Uterus (tissue), 4 donors: ENCODE measurements around the gene GUCA2A. TPM values are rescaled to one million over a fixed set of nuclear protein-coding genes. Genes with fewer than 3 reads are reported as not detected.

Experiments used
- DNase-seq, 2 donors: peaks; one replicate each; pipeline ENCODE4 v3.0.0-alpha.2; 2019 to 2020
- H3K27ac ChIP-seq, 2 donors: fragments of 200-600 bp; sonication (generic); 1 replicate in 1 of 2; 2 replicates in 1 of 2; pipeline ENCODE4 v1.5.1; 2016 to 2018
- H3K27me3 ChIP-seq, 2 donors: fragments of 200-600 bp; sonication (generic); one replicate each; pipeline ENCODE4 v1.5.1; 2018 to 2019; ENCODE audit warnings: control low read depth in 1 of 2
- H3K36me3 ChIP-seq, 2 donors: fragments of 200-600 bp; sonication (generic); one replicate each; pipeline ENCODE4 v1.5.1; 2019; ENCODE audit warnings: control low read depth in 1 of 2
- H3K4me1 ChIP-seq, 2 donors: fragments of 200-600 bp; sonication (generic); one replicate each; pipeline ENCODE4 v1.5.1; 2018 to 2019; ENCODE audit warnings: control low read depth in 1 of 2
- H3K4me3 ChIP-seq, 2 donors: fragments of 200-600 bp; sonication (generic); 1 replicate in 1 of 2; 2 replicates in 1 of 2; pipeline ENCODE4 v1.5.1; 2018 to 2019; ENCODE audit warnings: mild to moderate bottlenecking in 1 of 2
- H3K9me3 ChIP-seq, 2 donors: fragments of 200-600 bp; sonication (generic); one replicate each; pipeline ENCODE4 v1.5.1; 2019; ENCODE audit warnings: control low read depth in 1 of 2
- CTCF ChIP-seq, 4 experiments: fragments of 200-600 bp in 2 of 4; fragments of 450-650 bp in 2 of 4; sonication (generic) in 2 of 4; IDR thresholded peaks; one replicate each; pipeline ENCODE4 v1.5.1; 2016 to 2019; ENCODE audit warnings: antibody characterized with exemption in 4 of 4, mild to moderate bottlenecking in 2 of 4, moderate library complexity in 1 of 4
- POLR2A ChIP-seq, 2 donors: fragments of 450-650 bp; IDR thresholded peaks; one replicate each; pipeline ENCODE4 v1.6.1; 2016; ENCODE audit warnings: antibody characterized with exemption in 2 of 2, mild to moderate bottlenecking in 1 of 2, moderate library complexity in 1 of 2
- intact Hi-C: fragments of 100-400 bp; cut with DNase I; formaldehyde crosslinking; loops from one replicate; pipeline ENCODE4 v1.15.1; 2023; ENCODE audit warnings: low total_unique reads
- total RNA-seq, 4 donors: library from RNA; depleted of rRNA in 3 of 4; stranded (reverse); fragments of >200 nt in 3 of 4; gene quantifications; one replicate each; pipeline versions ENCODE4 v1.1.0 to v1.2.4, GENCODE V29; 2014 to 2023
- donor health status: DM: yes; HTN: yes; CAD: no.

The GUCA2A gene
- total RNA-seq, 4 donors from 2014 or later: not detected

DNA sequence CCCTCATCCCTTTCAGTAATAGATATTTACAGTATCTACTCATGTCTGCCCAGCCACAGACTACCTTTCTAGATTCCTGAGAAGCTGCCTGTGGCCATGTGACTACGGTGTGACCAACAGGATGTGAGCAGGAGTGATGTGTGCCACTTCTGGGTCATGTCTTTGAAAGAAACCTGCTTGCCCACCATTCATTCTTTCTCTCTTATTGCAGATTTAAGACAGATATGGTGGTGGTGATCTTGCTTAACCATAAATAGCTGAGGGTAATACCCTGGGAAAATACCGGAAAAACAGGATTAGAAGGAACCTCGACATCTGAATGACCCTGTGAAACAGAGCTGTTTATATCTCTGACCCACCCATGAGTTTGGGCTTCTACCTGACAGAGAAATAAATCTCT lies 41.6 kb upstream of the GUCA2A start:
- Histone ChIP-seq H3K9me3 (peaks cover 0 to 14% of the 10 kb centered on the region in 2 donors), H3K27me3 (no peaks in the 10 kb centered on the region), H3K4me3 (no peak overlapping the region), H3K27ac (no peak overlapping the region), H3K4me1 (no peaks in the 10 kb centered on the region), H3K36me3 (no peaks in the 10 kb centered on the region)
- TF ChIP-seq POLR2A (IDR thresholded peaks at IDR 0.05) (no peak), CTCF (IDR thresholded peaks at IDR 0.05) (no peak)
- intact Hi-C loops: no loop called here
- DNase-seq: no peak

DNA sequence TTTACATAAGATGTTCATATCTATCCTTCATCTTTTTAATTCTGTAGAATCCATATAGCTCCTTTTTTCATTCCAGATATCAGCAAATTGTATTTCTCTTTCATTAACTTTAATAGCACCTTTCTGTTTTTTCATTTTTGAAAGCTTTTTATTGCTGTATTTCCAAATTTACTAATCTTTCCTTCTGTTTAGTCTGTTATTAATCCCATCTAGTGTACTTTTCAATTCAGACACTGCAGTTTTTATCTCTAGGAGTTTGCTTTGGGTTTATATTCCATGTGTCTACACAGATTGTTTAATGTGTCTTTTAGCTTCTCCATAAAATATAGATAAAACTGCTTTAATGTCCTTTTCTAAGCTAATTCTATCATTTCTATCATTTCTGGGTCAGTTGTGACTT lies 37.4 kb upstream of the GUCA2A start:
- no peaks in the 10 kb centered on the region for H3K36me3 ChIP-seq
- no peaks in the 10 kb centered on the region for H3K27me3 ChIP-seq
- DNase-seq: no peak
- TF ChIP-seq POLR2A (IDR thresholded peaks at IDR 0.05) (no peak), CTCF (IDR thresholded peaks at IDR 0.05) (no peak)
- no peak overlapping the region for H3K27ac ChIP-seq
- no peaks in the 10 kb centered on the region for H3K4me1 ChIP-seq
- no peak overlapping the region for H3K4me3 ChIP-seq
- intact Hi-C loops: no loop called here
- peaks cover 0 to 14% of the 10 kb centered on the region in 2 donors for H3K9me3 ChIP-seq

- H3K27me3 ChIP-seq: no peaks in the 10 kb centered on the region
- intact Hi-C loops: no loop called here
- H3K4me3 ChIP-seq: no peak overlapping the region
- TF ChIP-seq CTCF (IDR thresholded peaks at IDR 0.05): no peak
- no peak for TF ChIP-seq POLR2A (IDR thresholded peaks at IDR 0.05)
- DNase-seq: no peak
- no peaks in the 10 kb centered on the region for H3K36me3 ChIP-seq
- H3K4me1 ChIP-seq: no peaks in the 10 kb centered on the region
- H3K9me3 ChIP-seq: peaks cover 0 to 12% of the 10 kb centered on the region in 2 donors
- H3K27ac ChIP-seq: no peak overlapping the region
These were observed 33.7 kb upstream of the GUCA2A start for GRCh38 chr1:42198251-42198650.

- H3K27ac ChIP-seq: no peak overlapping the region
- H3K36me3 ChIP-seq: no peaks in the 10 kb centered on the region
- no peak overlapping the region for H3K4me3 ChIP-seq
- intact Hi-C loops: no loop called here
- TF ChIP-seq CTCF (IDR thresholded peaks at IDR 0.05): no peak
- TF ChIP-seq POLR2A (IDR thresholded peaks at IDR 0.05): no peak
- H3K27me3 ChIP-seq: no peaks in the 10 kb centered on the region
- no peaks in the 10 kb centered on the region for H3K9me3 ChIP-seq
- H3K4me1 ChIP-seq: no peaks in the 10 kb centered on the region
- DNase-seq: no peak
These were observed 31.3 kb upstream of the GUCA2A start for GRCh38 chr1:42195841-42196240.

- H3K36me3 ChIP-seq: no peaks in the 10 kb centered on the region
- intact Hi-C loops: no loop called here
- TF ChIP-seq CTCF (IDR thresholded peaks at IDR 0.05) (no peak), POLR2A (IDR thresholded peaks at IDR 0.05) (no peak)
These were observed 27.6 kb upstream of the GUCA2A start for GRCh38 chr1:42192106-42192505.

More at GRCh38 chr1:42192106-42192505, 27.6 kb upstream of the GUCA2A start:
- no peaks in the 10 kb centered on the region for H3K9me3 ChIP-seq
- DNase-seq: no peak
- no peak overlapping the region for H3K4me3 ChIP-seq
- no peaks in the 10 kb centered on the region for H3K27me3 ChIP-seq
- H3K27ac ChIP-seq: no peak overlapping the region
- no peaks in the 10 kb centered on the region for H3K4me1 ChIP-seq
